ENCODE data around the gene ADAMTS17.
"Not testable (repeated sequence)": the region's sequence is repeated elsewhere in the genome, so short reads cannot be mapped to it uniquely, and the experiment has no call there.

ADAMTS17 gene

GRCh38 chr15:100093211-100094126 is 248.3 kb downstream of the ADAMTS17 start:
- DNase-seq (ENCODE audit: low spot score) = no peak
- no peak for TF ChIP-seq CTCF (IDR thresholded peaks at IDR 0.05; ENCODE audit: borderline replicate concordance, control extremely low read depth, extremely low read depth, insufficient read depth, missing control alignments)
- in situ Hi-C loops (cut with MboI; ENCODE audit: low sequenced_read_pairs, unreplicated experiment) = no loop called here

GRCh38 chr15:100092034-100092433 is 249.7 kb downstream of the ADAMTS17 start:
- in situ Hi-C loops (cut with MboI; ENCODE audit: low sequenced_read_pairs, unreplicated experiment) = no loop called here
- DNase-seq (ENCODE audit: low spot score) = no peak
- TF ChIP-seq CTCF (IDR thresholded peaks at IDR 0.05; ENCODE audit: borderline replicate concordance, control extremely low read depth, extremely low read depth, insufficient read depth, missing control alignments) = no peak

- TF ChIP-seq CTCF (IDR thresholded peaks at IDR 0.05; ENCODE audit: borderline replicate concordance, control extremely low read depth, extremely low read depth, insufficient read depth, missing control alignments) = no peak
- in situ Hi-C loops (cut with MboI; ENCODE audit: low sequenced_read_pairs, unreplicated experiment) = no loop called here
- DNase-seq (ENCODE audit: low spot score) = no peak
Measured at GRCh38 chr15:100090411-100090810, 251.4 kb downstream of the ADAMTS17 start.

GRCh38 chr15:100084042-100084821 is 257.5 kb downstream of the ADAMTS17 start:
- DNase-seq (ENCODE audit: low spot score); in situ Hi-C loops (cut with MboI; ENCODE audit: low sequenced_read_pairs, unreplicated experiment): not testable (repeated sequence)

GRCh38 chr15:100083572-100083971 is 258.2 kb downstream of the ADAMTS17 start:
- DNase-seq (ENCODE audit: low spot score) = no peak
- in situ Hi-C loops (cut with MboI; ENCODE audit: low sequenced_read_pairs, unreplicated experiment) = no loop called here
- TF ChIP-seq CTCF (IDR thresholded peaks at IDR 0.05; ENCODE audit: borderline replicate concordance, control extremely low read depth, extremely low read depth, insufficient read depth, missing control alignments) = no peak

GRCh38 chr15:100082761-100083402 is 258.9 kb downstream of the ADAMTS17 start:
- in situ Hi-C loops (cut with MboI; ENCODE audit: low sequenced_read_pairs, unreplicated experiment) = no loop called here
- no peak for DNase-seq (ENCODE audit: low spot score)
- no peak for TF ChIP-seq CTCF (IDR thresholded peaks at IDR 0.05; ENCODE audit: borderline replicate concordance, control extremely low read depth, extremely low read depth, insufficient read depth, missing control alignments)

Data from GM13976 (cell line).